Measurements from ENCODE around the gene PXK. TPM values are rescaled to one million over a fixed set of nuclear protein-coding genes. Genes with fewer than 3 reads are reported as not detected.
A peak's percentile ranks its signal among the peaks of the same experiment; 100 is the strongest.

PXK gene
- total and polyA plus RNA-seq, 2 donors from 2014 or later, result 21.6 to 24.8 TPM

- peaks cover 0 to 5% (median 2%) of the 10 kb centered on the region in 3 donors for H3K4me1 ChIP-seq (ENCODE audit: control insufficient read depth in 2 of 3, insufficient read depth in 2 of 3, low read depth in 1 of 3, low read length in 3 of 3)
- TF ChIP-seq, protein P1, sequence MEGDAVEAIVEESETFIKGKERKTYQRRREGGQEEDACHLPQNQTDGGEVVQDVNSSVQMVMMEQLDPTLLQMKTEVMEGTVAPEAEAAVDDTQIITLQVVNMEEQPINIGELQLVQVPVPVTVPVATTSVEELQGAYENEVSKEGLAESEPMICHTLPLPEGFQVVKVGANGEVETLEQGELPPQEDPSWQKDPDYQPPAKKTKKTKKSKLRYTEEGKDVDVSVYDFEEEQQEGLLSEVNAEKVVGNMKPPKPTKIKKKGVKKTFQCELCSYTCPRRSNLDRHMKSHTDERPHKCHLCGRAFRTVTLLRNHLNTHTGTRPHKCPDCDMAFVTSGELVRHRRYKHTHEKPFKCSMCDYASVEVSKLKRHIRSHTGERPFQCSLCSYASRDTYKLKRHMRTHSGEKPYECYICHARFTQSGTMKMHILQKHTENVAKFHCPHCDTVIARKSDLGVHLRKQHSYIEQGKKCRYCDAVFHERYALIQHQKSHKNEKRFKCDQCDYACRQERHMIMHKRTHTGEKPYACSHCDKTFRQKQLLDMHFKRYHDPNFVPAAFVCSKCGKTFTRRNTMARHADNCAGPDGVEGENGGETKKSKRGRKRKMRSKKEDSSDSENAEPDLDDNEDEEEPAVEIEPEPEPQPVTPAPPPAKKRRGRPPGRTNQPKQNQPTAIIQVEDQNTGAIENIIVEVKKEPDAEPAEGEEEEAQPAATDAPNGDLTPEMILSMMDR (IDR thresholded peaks at IDR 0.05; ENCODE audit: borderline replicate concordance, extremely low read depth, insufficient read depth), result no peak
- DNase-seq (no peak), FAIRE-seq (no peak)
- intact Hi-C loops (cut with DNase I), result no loop called here
- H3K4me3 ChIP-seq (ENCODE audit: low read length in 3 of 3), result no peak overlapping the region
- H3K9me3 ChIP-seq (ENCODE audit: control insufficient read depth in 2 of 3, insufficient read depth in 1 of 3, low read length in 3 of 3), result no peaks in the 10 kb centered on the region
- H3K9ac ChIP-seq (ENCODE audit: low read length in 3 of 3), result no peak overlapping the region
- no peaks in the 10 kb centered on the region for H3K27me3 ChIP-seq (ENCODE audit: control insufficient read depth, insufficient read depth, low read length)
- no peak overlapping the region for H3K27ac ChIP-seq (ENCODE audit: low read depth in 2 of 2, low read length in 2 of 2)
- H3K36me3 ChIP-seq (ENCODE audit: control insufficient read depth in 2 of 3, insufficient read depth in 3 of 3, low read length in 3 of 3), result peaks cover 0 to 23% (median 9%) of the 10 kb centered on the region in 3 donors
These were observed 88.3 kb downstream of the PXK start for GRCh38 chr3:58421004-58421403.

GRCh38 chr3:58422756-58423325 is 90.1 kb downstream of the PXK start:
- Histone ChIP-seq H3K36me3 (ENCODE audit: control insufficient read depth in 2 of 3, insufficient read depth in 3 of 3, low read length in 3 of 3) (peaks cover 2 to 35% (median 17%) of the 10 kb centered on the region in 3 donors), H3K9ac (ENCODE audit: low read length in 3 of 3) (no peak overlapping the region), H3K4me1 (ENCODE audit: control insufficient read depth in 2 of 3, insufficient read depth in 2 of 3, low read depth in 1 of 3, low read length in 3 of 3) (peaks cover 0 to 2% (median 0%) of the 10 kb centered on the region in 3 donors), H3K9me3 (ENCODE audit: control insufficient read depth in 2 of 3, insufficient read depth in 1 of 3, low read length in 3 of 3) (no peaks in the 10 kb centered on the region), H3K4me3 (ENCODE audit: low read length in 3 of 3) (no peak overlapping the region), H3K27ac (ENCODE audit: low read depth in 2 of 2, low read length in 2 of 2) (peak overlapping the region in 1 of 2 donors; percentile 44), H3K27me3 (ENCODE audit: control insufficient read depth, insufficient read depth, low read length) (no peaks in the 10 kb centered on the region)
- DNase-seq (peak in 2 of 5 donors; percentile 39 to 45), FAIRE-seq (no peak)
- TF ChIP-seq, protein P1 (IDR thresholded peaks at IDR 0.05; ENCODE audit: borderline replicate concordance, extremely low read depth, insufficient read depth), result peak; percentile 27
- intact Hi-C loops (cut with DNase I), result no loop called here

DNA sequence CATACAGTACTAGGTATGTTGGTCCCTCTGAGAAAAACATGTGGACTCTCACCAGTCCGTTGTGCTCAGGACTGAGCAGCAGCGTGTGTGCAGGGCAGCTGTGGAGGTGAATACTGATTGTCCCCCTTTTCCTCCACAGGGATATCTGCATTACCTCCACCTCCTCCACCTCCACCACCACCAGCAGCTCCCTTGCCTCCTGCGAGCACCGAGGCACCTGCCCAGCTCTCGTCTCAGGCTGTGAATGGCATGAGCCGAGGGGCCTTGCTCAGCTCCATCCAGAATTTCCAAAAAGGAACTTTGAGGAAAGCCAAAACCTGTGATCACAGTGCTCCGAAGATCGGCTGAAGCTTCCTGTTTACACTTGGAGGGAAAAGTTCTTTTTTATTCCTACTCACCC is 91.9 kb downstream of the PXK start:
- TF ChIP-seq, protein P1 (IDR thresholded peaks at IDR 0.05; ENCODE audit: borderline replicate concordance, extremely low read depth, insufficient read depth), result no peak
- DNase-seq, result no peak

More for the DNA sequence above, 91.9 kb downstream of the PXK start:
- H3K36me3 ChIP-seq (ENCODE audit: control insufficient read depth in 2 of 3, insufficient read depth in 3 of 3, low read length in 3 of 3), result peaks cover 13 to 53% (median 34%) of the 10 kb centered on the region in 3 donors
- H3K9ac ChIP-seq (ENCODE audit: low read length in 3 of 3), result no peak overlapping the region
- H3K9me3 ChIP-seq (ENCODE audit: control insufficient read depth in 2 of 3, insufficient read depth in 1 of 3, low read length in 3 of 3), result no peaks in the 10 kb centered on the region
- peaks cover 0 to 2% (median 0%) of the 10 kb centered on the region in 3 donors for H3K4me1 ChIP-seq (ENCODE audit: control insufficient read depth in 2 of 3, insufficient read depth in 2 of 3, low read depth in 1 of 3, low read length in 3 of 3)
- no peak for FAIRE-seq
- no peaks in the 10 kb centered on the region for H3K27me3 ChIP-seq (ENCODE audit: control insufficient read depth, insufficient read depth, low read length)
- H3K4me3 ChIP-seq (ENCODE audit: low read length in 3 of 3), result no peak overlapping the region
- H3K27ac ChIP-seq (ENCODE audit: low read depth in 2 of 2, low read length in 2 of 2), result no peak overlapping the region
- intact Hi-C loops (cut with DNase I), result no loop called here

Measured in kidney (tissue), 14 donors.